Chondrocyte (in vitro differentiated cells): ENCODE data around the gene HSPBAP1. TPM values are rescaled to one million over a fixed set of nuclear protein-coding genes. Genes with fewer than 3 reads are reported as not detected.

Experiments used
- DNase-seq: peaks from one replicate; pipeline ENCODE4 v3.0.0; 2021; ENCODE audit warnings: mixed read lengths, low spot score
- H3K27ac Mint-ChIP-seq: one replicate; pipeline ENCODE4 v1.8.0; 2021; ENCODE audit warnings: mild to moderate bottlenecking, moderate library complexity, mixed read lengths; ENCODE audit not compliant: unreplicated experiment
- H3K27me3 Mint-ChIP-seq: 2 replicates; pipeline ENCODE4 v1.8.0; 2021; ENCODE audit warnings: low read depth, mixed read lengths
- H3K36me3 Mint-ChIP-seq: 2 replicates; pipeline ENCODE4 v1.8.0; 2021; ENCODE audit warnings: low read depth, mixed read lengths
- H3K4me1 Mint-ChIP-seq: 2 replicates; pipeline ENCODE4 v1.8.0; 2021; ENCODE audit warnings: low read depth, mild to moderate bottlenecking, mixed read lengths
- H3K4me3 Mint-ChIP-seq: one replicate; pipeline ENCODE4 v1.8.0; 2021; ENCODE audit warnings: mild to moderate bottlenecking, moderate library complexity, mixed read lengths; ENCODE audit not compliant: unreplicated experiment
- H3K9me3 Mint-ChIP-seq: 2 replicates; pipeline ENCODE4 v1.8.0; 2021; ENCODE audit warnings: low read depth, mixed read lengths
- total RNA-seq: library from RNA; stranded (reverse); gene quantifications from 3 replicates; pipeline ENCODE4 v1.2.1, GENCODE V29; 2021
- TF ChIP-seq, protein P1 (sequence below): fragments of 200-600 bp; sonication (generic); IDR thresholded peaks from 2 replicates; pipeline ENCODE4 v1.5.0; 2021; ENCODE audit warnings: antibody characterized with exemption, mild to moderate bottlenecking, moderate library complexity

Gene HSPBAP1
- total RNA-seq, 1 donor from 2014 or later, result 4.8 TPM

GRCh38 chr3:122700193-122700592 is 93.4 kb downstream of the HSPBAP1 start:
- TF ChIP-seq, protein P1, sequence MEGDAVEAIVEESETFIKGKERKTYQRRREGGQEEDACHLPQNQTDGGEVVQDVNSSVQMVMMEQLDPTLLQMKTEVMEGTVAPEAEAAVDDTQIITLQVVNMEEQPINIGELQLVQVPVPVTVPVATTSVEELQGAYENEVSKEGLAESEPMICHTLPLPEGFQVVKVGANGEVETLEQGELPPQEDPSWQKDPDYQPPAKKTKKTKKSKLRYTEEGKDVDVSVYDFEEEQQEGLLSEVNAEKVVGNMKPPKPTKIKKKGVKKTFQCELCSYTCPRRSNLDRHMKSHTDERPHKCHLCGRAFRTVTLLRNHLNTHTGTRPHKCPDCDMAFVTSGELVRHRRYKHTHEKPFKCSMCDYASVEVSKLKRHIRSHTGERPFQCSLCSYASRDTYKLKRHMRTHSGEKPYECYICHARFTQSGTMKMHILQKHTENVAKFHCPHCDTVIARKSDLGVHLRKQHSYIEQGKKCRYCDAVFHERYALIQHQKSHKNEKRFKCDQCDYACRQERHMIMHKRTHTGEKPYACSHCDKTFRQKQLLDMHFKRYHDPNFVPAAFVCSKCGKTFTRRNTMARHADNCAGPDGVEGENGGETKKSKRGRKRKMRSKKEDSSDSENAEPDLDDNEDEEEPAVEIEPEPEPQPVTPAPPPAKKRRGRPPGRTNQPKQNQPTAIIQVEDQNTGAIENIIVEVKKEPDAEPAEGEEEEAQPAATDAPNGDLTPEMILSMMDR, result no peak
- H3K4me3 Mint-ChIP-seq, result no peak overlapping the region
- no peaks in the 10 kb centered on the region for H3K4me1 Mint-ChIP-seq
- H3K27me3 Mint-ChIP-seq, result no peaks in the 10 kb centered on the region
- no peaks in the 10 kb centered on the region for H3K9me3 Mint-ChIP-seq
- no peak overlapping the region for H3K27ac Mint-ChIP-seq
- H3K36me3 Mint-ChIP-seq, result peaks cover 27% of the 10 kb centered on the region
- DNase-seq, result no peak

DNA sequence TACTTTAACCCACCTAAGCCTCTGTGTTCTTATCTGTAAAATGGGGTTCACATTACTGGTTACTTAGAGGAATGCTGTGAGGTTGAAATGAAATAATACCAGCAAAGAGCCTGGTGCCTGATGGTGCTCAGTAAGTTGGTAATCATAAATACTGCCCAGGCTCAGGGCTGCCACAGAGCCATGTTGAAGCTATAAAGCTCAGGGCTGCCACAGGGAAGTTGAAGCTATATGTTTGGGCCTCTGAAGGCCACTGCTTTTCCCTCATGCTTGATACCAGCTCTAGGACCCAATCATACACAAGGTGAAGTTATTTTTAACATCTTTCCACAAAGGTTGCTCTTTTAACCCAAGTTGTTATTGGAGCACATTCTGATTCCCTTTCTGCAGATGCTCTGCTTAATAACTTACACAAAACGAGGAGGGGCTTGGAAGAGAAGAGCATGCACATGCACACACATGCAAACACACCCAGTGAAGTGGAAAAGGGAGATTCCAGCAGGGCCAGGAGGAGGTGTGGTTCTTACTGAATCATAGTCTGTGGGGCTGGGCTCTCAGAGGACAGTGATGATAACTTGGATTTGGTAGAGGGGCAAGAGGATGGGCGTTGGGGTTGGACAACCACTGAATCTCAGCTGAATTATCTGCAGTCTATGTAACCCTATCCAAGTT is 95.5 kb downstream of the HSPBAP1 start:
- no peak overlapping the region for H3K27ac Mint-ChIP-seq
- no peaks in the 10 kb centered on the region for H3K4me1 Mint-ChIP-seq
- H3K4me3 Mint-ChIP-seq, result no peak overlapping the region
- TF ChIP-seq, protein P1, result no peak
- DNase-seq, result no peak
- H3K36me3 Mint-ChIP-seq, result peaks cover 27% of the 10 kb centered on the region
- no peaks in the 10 kb centered on the region for H3K9me3 Mint-ChIP-seq
- H3K27me3 Mint-ChIP-seq, result no peaks in the 10 kb centered on the region

GRCh38 chr3:122695927-122696561 is 97.6 kb downstream of the HSPBAP1 start:
- TF ChIP-seq, protein P1, result no peak
- Mint-ChIP-seq H3K4me1 (no peaks in the 10 kb centered on the region), H3K27ac (no peak overlapping the region), H3K27me3 (no peaks in the 10 kb centered on the region), H3K9me3 (no peaks in the 10 kb centered on the region), H3K4me3 (no peak overlapping the region), H3K36me3 (peaks cover 25% of the 10 kb centered on the region)
- no peak for DNase-seq

GRCh38 chr3:122694966-122695365 is 98.7 kb downstream of the HSPBAP1 start:
- Mint-ChIP-seq H3K4me1 (no peaks in the 10 kb centered on the region), H3K4me3 (no peak overlapping the region), H3K9me3 (no peaks in the 10 kb centered on the region), H3K36me3 (peaks cover 20% of the 10 kb centered on the region), H3K27me3 (no peaks in the 10 kb centered on the region), H3K27ac (no peak overlapping the region)
- TF ChIP-seq, protein P1, result no peak
- no peak for DNase-seq

DNA sequence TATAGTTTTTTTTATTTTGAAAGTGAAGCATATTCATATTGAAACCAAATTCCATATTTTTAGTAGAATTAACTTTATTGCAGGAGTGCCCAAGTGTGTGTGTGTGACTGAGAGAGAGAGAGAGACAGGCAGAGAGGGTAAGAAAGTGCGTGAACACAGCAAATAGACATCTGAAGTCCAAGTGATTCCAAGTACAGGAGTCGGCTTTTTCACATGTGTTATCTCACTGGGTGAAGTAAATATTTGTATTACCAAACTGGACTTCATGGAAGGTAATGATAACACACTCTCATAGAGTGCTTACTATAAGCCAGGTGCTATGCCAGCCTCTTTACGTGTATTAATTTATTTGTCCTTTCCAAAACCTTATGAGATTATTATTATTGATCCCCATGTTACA is 101.0 kb downstream of the HSPBAP1 start:
- DNase-seq, result no peak
- peaks cover 27% of the 10 kb centered on the region for H3K36me3 Mint-ChIP-seq
- no peak overlapping the region for H3K4me3 Mint-ChIP-seq
- no peaks in the 10 kb centered on the region for H3K9me3 Mint-ChIP-seq
- H3K27me3 Mint-ChIP-seq, result no peaks in the 10 kb centered on the region
- TF ChIP-seq, protein P1, result no peak
- no peak overlapping the region for H3K27ac Mint-ChIP-seq
- H3K4me1 Mint-ChIP-seq, result no peaks in the 10 kb centered on the region
